HCT116 (cell line): ENCODE measurements around the gene ATG14.

ENCODE experiments used
- CBX3 ChIP-seq: IDR thresholded peaks from 2 replicates; pipeline ENCODE4 v1.6.1; 2012; ENCODE audit warnings: low read depth
- CEBPB ChIP-seq: IDR thresholded peaks from 2 replicates; pipeline ENCODE4 v1.6.1; 2012; ENCODE audit warnings: low read depth
- CTCF ChIP-seq, 3 experiments: fragments of 200-600 bp in 1 of 3; sonication (generic) in 1 of 3; IDR thresholded peaks in 2 of 3; conservative IDR thresholded peaks in 1 of 3; 2 replicates each; pipeline ENCODE4 v1.5.1; 2012 to 2017; ENCODE audit warnings: low read depth in 2 of 3, low read length in 2 of 3, antibody characterized with exemption in 1 of 3, borderline replicate concordance in 1 of 3, control low read depth in 1 of 3, mild to moderate bottlenecking in 1 of 3, mixed read lengths in 1 of 3, mixed run types in 1 of 3, moderate library complexity in 1 of 3; ENCODE audit not compliant: insufficient read depth in 1 of 3
- EGR1 ChIP-seq: IDR thresholded peaks from 2 replicates; pipeline ENCODE4 v1.6.1; 2012; ENCODE audit warnings: low read depth
- EZH2 ChIP-seq: fragments of 200-600 bp; sonication (generic); IDR thresholded peaks from 2 replicates; pipeline ENCODE4 v1.6.1; 2017; ENCODE audit warnings: antibody characterized with exemption, mixed run types
- EZH2phosphoT487 ChIP-seq: fragments of 200-600 bp; IDR thresholded peaks from 2 replicates; pipeline ENCODE4 v1.6.1; 2018; ENCODE audit warnings: antibody characterized with exemption, borderline replicate concordance
- JUND ChIP-seq: IDR thresholded peaks from 2 replicates; pipeline ENCODE4 v1.6.1; 2012
- MAX ChIP-seq: IDR thresholded peaks from 2 replicates; pipeline ENCODE4 v1.6.1; 2012
- POLR2A ChIP-seq: IDR thresholded peaks from 2 replicates; pipeline ENCODE4 v1.7.0; 2011; ENCODE audit warnings: borderline replicate concordance; ENCODE audit not compliant: insufficient read depth, insufficient read length; ENCODE audit errors: extremely low read depth
- POLR2AphosphoS5 ChIP-seq: IDR thresholded peaks from 2 replicates; pipeline ENCODE4 v1.6.1; 2011; ENCODE audit warnings: mild to moderate bottlenecking, low read depth, low read length, moderate library complexity
- RAD21 ChIP-seq: IDR thresholded peaks from 2 replicates; pipeline ENCODE4 v1.6.1; 2012; ENCODE audit warnings: low read depth, mild to moderate bottlenecking
- YY1 ChIP-seq: IDR thresholded peaks from 2 replicates; pipeline ENCODE4 v1.6.1; 2011; ENCODE audit warnings: low read length, low read depth, moderate library complexity, mild to moderate bottlenecking; ENCODE audit not compliant: insufficient replicate concordance; ENCODE audit errors: extremely low read depth
- TF ChIP-seq, protein P1 (sequence below): IDR thresholded peaks from 2 replicates; pipeline ENCODE4 v1.6.1; 2012; ENCODE audit warnings: low read depth
- TF ChIP-seq, protein P2 (sequence below): IDR thresholded peaks from 2 replicates; pipeline ENCODE4 v1.6.1; 2011; ENCODE audit warnings: mild to moderate bottlenecking, low read length, moderate library complexity; ENCODE audit not compliant: insufficient replicate concordance; ENCODE audit errors: extremely low read depth

- TF ChIP-seq CTCF (IDR thresholded peaks at IDR 0.05 in 2 of 3, conservative IDR thresholded peaks at IDR 0.05 in 1 of 3; ENCODE audit: borderline replicate concordance in 1 of 3, insufficient read depth in 1 of 3, low read depth in 2 of 3, low read length in 2 of 3): no peak
- no peak for TF ChIP-seq POLR2A
- TF ChIP-seq CEBPB: no peak
- TF ChIP-seq POLR2AphosphoS5: no peak
- TF ChIP-seq, protein P1, sequence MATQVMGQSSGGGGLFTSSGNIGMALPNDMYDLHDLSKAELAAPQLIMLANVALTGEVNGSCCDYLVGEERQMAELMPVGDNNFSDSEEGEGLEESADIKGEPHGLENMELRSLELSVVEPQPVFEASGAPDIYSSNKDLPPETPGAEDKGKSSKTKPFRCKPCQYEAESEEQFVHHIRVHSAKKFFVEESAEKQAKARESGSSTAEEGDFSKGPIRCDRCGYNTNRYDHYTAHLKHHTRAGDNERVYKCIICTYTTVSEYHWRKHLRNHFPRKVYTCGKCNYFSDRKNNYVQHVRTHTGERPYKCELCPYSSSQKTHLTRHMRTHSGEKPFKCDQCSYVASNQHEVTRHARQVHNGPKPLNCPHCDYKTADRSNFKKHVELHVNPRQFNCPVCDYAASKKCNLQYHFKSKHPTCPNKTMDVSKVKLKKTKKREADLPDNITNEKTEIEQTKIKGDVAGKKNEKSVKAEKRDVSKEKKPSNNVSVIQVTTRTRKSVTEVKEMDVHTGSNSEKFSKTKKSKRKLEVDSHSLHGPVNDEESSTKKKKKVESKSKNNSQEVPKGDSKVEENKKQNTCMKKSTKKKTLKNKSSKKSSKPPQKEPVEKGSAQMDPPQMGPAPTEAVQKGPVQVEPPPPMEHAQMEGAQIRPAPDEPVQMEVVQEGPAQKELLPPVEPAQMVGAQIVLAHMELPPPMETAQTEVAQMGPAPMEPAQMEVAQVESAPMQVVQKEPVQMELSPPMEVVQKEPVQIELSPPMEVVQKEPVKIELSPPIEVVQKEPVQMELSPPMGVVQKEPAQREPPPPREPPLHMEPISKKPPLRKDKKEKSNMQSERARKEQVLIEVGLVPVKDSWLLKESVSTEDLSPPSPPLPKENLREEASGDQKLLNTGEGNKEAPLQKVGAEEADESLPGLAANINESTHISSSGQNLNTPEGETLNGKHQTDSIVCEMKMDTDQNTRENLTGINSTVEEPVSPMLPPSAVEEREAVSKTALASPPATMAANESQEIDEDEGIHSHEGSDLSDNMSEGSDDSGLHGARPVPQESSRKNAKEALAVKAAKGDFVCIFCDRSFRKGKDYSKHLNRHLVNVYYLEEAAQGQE: no peak
- no peak for TF ChIP-seq EZH2
- no peak for TF ChIP-seq EZH2phosphoT487
- TF ChIP-seq YY1: no peak
- TF ChIP-seq RAD21: no peak
- TF ChIP-seq MAX: no peak
- no peak for TF ChIP-seq JUND
- TF ChIP-seq CBX3: no peak
- no peak for TF ChIP-seq EGR1
- TF ChIP-seq, protein P2, sequence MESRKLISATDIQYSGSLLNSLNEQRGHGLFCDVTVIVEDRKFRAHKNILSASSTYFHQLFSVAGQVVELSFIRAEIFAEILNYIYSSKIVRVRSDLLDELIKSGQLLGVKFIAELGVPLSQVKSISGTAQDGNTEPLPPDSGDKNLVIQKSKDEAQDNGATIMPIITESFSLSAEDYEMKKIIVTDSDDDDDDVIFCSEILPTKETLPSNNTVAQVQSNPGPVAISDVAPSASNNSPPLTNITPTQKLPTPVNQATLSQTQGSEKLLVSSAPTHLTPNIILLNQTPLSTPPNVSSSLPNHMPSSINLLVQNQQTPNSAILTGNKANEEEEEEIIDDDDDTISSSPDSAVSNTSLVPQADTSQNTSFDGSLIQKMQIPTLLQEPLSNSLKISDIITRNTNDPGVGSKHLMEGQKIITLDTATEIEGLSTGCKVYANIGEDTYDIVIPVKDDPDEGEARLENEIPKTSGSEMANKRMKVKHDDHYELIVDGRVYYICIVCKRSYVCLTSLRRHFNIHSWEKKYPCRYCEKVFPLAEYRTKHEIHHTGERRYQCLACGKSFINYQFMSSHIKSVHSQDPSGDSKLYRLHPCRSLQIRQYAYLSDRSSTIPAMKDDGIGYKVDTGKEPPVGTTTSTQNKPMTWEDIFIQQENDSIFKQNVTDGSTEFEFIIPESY: no peak
Measured at GRCh38 chr14:55351111-55351510, 60.5 kb downstream of the ATG14 start.
